H1 (cell line): Measurements from ENCODE around the gene HACE1. TPM values are rescaled to one million over a fixed set of nuclear protein-coding genes. Genes with fewer than 3 reads are reported as not detected.

ENCODE experiments used
- CTCF ChIA-PET: fragments of 300-600 bp; sonication (Branson Sonifier 250); formaldehyde crosslinking; loops from one replicate; lab custom pipeline; 2021; ENCODE audit not compliant: partially characterized antibody; lab: Charles Lee
- POLR2A ChIA-PET: fragments of 300-600 bp; sonication (Branson Sonifier 250); formaldehyde crosslinking; loops from one replicate; lab custom pipeline; 2021; ENCODE audit warnings: inconsistent platforms; ENCODE audit not compliant: partially characterized antibody; lab: Charles Lee
- DNase-seq, 2 experiments: peaks; one replicate each; pipeline versions ENCODE4 v3.0.0 to v3.0.0-alpha.2; 2010 to 2022; ENCODE audit warnings: low spot score in 2 of 2, low read depth in 1 of 2, mixed read lengths in 1 of 2
- FAIRE-seq: peaks from 2 replicates; lab custom pipeline; 2011; peaks lifted over from hg19 to GRCh38; lab: Jason Lieb, UNC
- H2AFZ ChIP-seq: 2 replicates; pipeline ENCODE4 v1.8.1; 2012; ENCODE audit warnings: low read length, inconsistent platforms
- H2AK5ac ChIP-seq: 2 replicates; pipeline ENCODE4 v1.6.1; 2013; ENCODE audit warnings: low read depth, low read length
- H2BK120ac ChIP-seq: replicated peaks from 2 replicates; pipeline ENCODE3; 2013; ENCODE audit warnings: low read depth, low read length, inconsistent platforms
- H2BK12ac ChIP-seq: 2 replicates; pipeline ENCODE4 v1.6.1; 2013; ENCODE audit warnings: low read depth, low read length
- H2BK15ac ChIP-seq: 2 replicates; pipeline ENCODE4 v1.6.1; 2013; ENCODE audit warnings: low read length
- H2BK20ac ChIP-seq: 2 replicates; pipeline ENCODE4 v1.6.1; 2013; ENCODE audit warnings: low read length
- H2BK5ac ChIP-seq: 2 replicates; pipeline ENCODE4 v1.6.1; 2013; ENCODE audit warnings: low read depth, low read length
- H3K14ac ChIP-seq: 2 replicates; pipeline ENCODE4 v1.6.1; 2013; ENCODE audit warnings: inconsistent platforms; ENCODE audit not compliant: insufficient read length
- H3K18ac ChIP-seq: 2 replicates; pipeline ENCODE4 v1.6.1; 2013; ENCODE audit warnings: low read length; ENCODE audit errors: extremely low read depth
- H3K23ac ChIP-seq: 2 replicates; pipeline ENCODE4 v1.6.1; 2013; ENCODE audit warnings: inconsistent platforms; ENCODE audit not compliant: insufficient read length
- H3K23me2 ChIP-seq: 2 replicates; pipeline ENCODE4 v1.6.1; 2013; ENCODE audit warnings: low read depth, low read length
- H3K27ac ChIP-seq: 2 replicates; pipeline ENCODE4 v1.6.1; 2011; ENCODE audit warnings: low read depth, low read length, inconsistent platforms
- H3K27me3 ChIP-seq, 4 experiments: replicated peaks in 1 of 4; 1 replicate in 1 of 4; 2 replicates in 3 of 4; pipeline versions ENCODE4 v1.6.1 to v1.8.1; 2011 to 2013; ENCODE audit warnings: low read length in 3 of 4, mild to moderate bottlenecking in 3 of 4, inconsistent platforms in 2 of 4, mixed read lengths in 2 of 4, moderate library complexity in 1 of 4; ENCODE audit not compliant: control insufficient read depth in 3 of 4, insufficient read depth in 3 of 4; ENCODE audit errors: extremely low read depth in 1 of 4
- H3K36me3 ChIP-seq, 4 experiments: 2 replicates each; pipeline versions ENCODE4 v1.6.1 to v1.8.1; 2011 to 2013; ENCODE audit warnings: mild to moderate bottlenecking in 4 of 4, low read length in 3 of 4, moderate library complexity in 2 of 4, control low read depth in 1 of 4, inconsistent platforms in 1 of 4; ENCODE audit not compliant: insufficient read depth in 4 of 4, control insufficient read depth in 2 of 4
- H3K4ac ChIP-seq: replicated peaks from 2 replicates; pipeline ENCODE3; 2013; ENCODE audit warnings: low read length, low read depth, mixed read lengths, inconsistent platforms; ENCODE audit not compliant: insufficient read length
- H3K4me1 ChIP-seq, 4 experiments: replicated peaks in 1 of 4; 1 replicate in 1 of 4; 2 replicates in 3 of 4; pipeline versions ENCODE4 v1.6.1 to v1.8.1; 2011 to 2013; ENCODE audit warnings: low read length in 3 of 4, inconsistent platforms in 2 of 4, mixed read lengths in 1 of 4; ENCODE audit not compliant: insufficient read depth in 4 of 4, control insufficient read depth in 3 of 4
- H3K4me2 ChIP-seq, 2 experiments: 2 replicates each; pipeline versions ENCODE4 v1.6.1 to v1.8.1; 2011 to 2013; ENCODE audit warnings: low read depth in 2 of 2, low read length in 2 of 2, control low read depth in 1 of 2, inconsistent platforms in 1 of 2, mild to moderate bottlenecking in 1 of 2; ENCODE audit not compliant: insufficient read depth in 1 of 2
- H3K4me3 ChIP-seq, 4 experiments: fragments of 200-600, 300-600 bp in 1 of 4; sonication (generic), shearing (Covaris generic), sonication (Bioruptor Twin) in 1 of 4; 2 replicates each; pipeline versions ENCODE4 v1.5.1 to v1.8.1; 2011 to 2016; ENCODE audit warnings: low read length in 4 of 4, low read depth in 3 of 4, control low read depth in 2 of 4, inconsistent platforms in 2 of 4, mild to moderate bottlenecking in 2 of 4, mixed read lengths in 1 of 4, moderate library complexity in 1 of 4; ENCODE audit not compliant: insufficient read depth in 2 of 4; ENCODE audit errors: extremely low read depth in 1 of 4
- H3K56ac ChIP-seq: replicated peaks from 2 replicates; pipeline ENCODE3; 2013; ENCODE audit warnings: low read depth, mild to moderate bottlenecking, mixed read lengths, low read length, inconsistent platforms; ENCODE audit not compliant: insufficient read length
- H3K79me1 ChIP-seq: 2 replicates; pipeline ENCODE4 v1.6.1; 2013; ENCODE audit warnings: low read depth, low read length, control low read depth
- H3K79me2 ChIP-seq, 2 experiments: 2 replicates each; pipeline versions ENCODE4 v1.6.1 to v1.8.1; 2012 to 2013; ENCODE audit warnings: low read length in 2 of 2, mild to moderate bottlenecking in 2 of 2, inconsistent platforms in 1 of 2; ENCODE audit not compliant: insufficient read depth in 2 of 2, control insufficient read depth in 1 of 2
- H3K9ac ChIP-seq, 4 experiments: replicated peaks in 1 of 4; 1 replicate in 1 of 4; 2 replicates in 3 of 4; pipeline versions ENCODE4 v1.6.1 to v1.8.1; 2011 to 2013; ENCODE audit warnings: low read depth in 3 of 4, low read length in 3 of 4, control low read depth in 2 of 4, mild to moderate bottlenecking in 2 of 4, moderate library complexity in 2 of 4, inconsistent platforms in 1 of 4; ENCODE audit errors: extremely low read depth in 1 of 4
- H3K9me3 ChIP-seq, 2 experiments: 2 replicates each; pipeline versions ENCODE4 v1.6.1 to v1.8.1; 2012 to 2013; ENCODE audit warnings: mild to moderate bottlenecking in 2 of 2, moderate library complexity in 2 of 2, control low read depth in 1 of 2, inconsistent platforms in 1 of 2, low read depth in 1 of 2, low read length in 1 of 2, mixed read lengths in 1 of 2; ENCODE audit not compliant: insufficient read depth in 2 of 2
- H4K20me1 ChIP-seq, 2 experiments: replicated peaks in 1 of 2; 2 replicates each; pipeline versions ENCODE3 to v1.8.1; 2011 to 2013; ENCODE audit warnings: inconsistent platforms in 2 of 2, low read length in 2 of 2, mild to moderate bottlenecking in 1 of 2; ENCODE audit not compliant: insufficient read depth in 2 of 2, control insufficient read depth in 1 of 2
- H4K5ac ChIP-seq: 2 replicates; pipeline ENCODE4 v1.6.1; 2013; ENCODE audit warnings: low read length, low read depth, mixed read lengths, inconsistent platforms; ENCODE audit not compliant: insufficient read length
- H4K8ac ChIP-seq: 2 replicates; pipeline ENCODE4 v1.8.0; 2013; ENCODE audit warnings: mild to moderate bottlenecking, moderate library complexity, low read length, inconsistent platforms; ENCODE audit not compliant: insufficient read depth; ENCODE audit errors: extremely low read depth
- H4K91ac ChIP-seq: replicated peaks from 2 replicates; pipeline ENCODE3; 2013; ENCODE audit warnings: low read length, mixed read lengths, inconsistent platforms; ENCODE audit not compliant: insufficient read length
- CEBPB ChIP-seq: IDR thresholded peaks from 2 replicates; pipeline ENCODE4 v1.6.1; 2012; ENCODE audit warnings: low read depth, low read length
- HDAC2 ChIP-seq, 2 experiments: fragments of 300-600 bp in 1 of 2; sonication (generic) in 1 of 2; IDR thresholded peaks; 2 replicates each; pipeline ENCODE4 v1.6.1; 2011 to 2012; ENCODE audit warnings: low read depth in 2 of 2, low read length in 2 of 2, mild to moderate bottlenecking in 2 of 2, moderate library complexity in 2 of 2, borderline replicate concordance in 1 of 2, inconsistent platforms in 1 of 2
- JUN ChIP-seq: IDR thresholded peaks from 2 replicates; pipeline ENCODE4 v1.6.1; 2011; ENCODE audit warnings: low read depth, mild to moderate bottlenecking, improper control_type of control experiment, low read length
- KDM4A ChIP-seq: IDR thresholded peaks from one replicate; pipeline ENCODE4 v1.7.1; 2012; ENCODE audit warnings: low read depth, mild to moderate bottlenecking, moderate library complexity, low read length, inconsistent platforms; ENCODE audit not compliant: severe bottlenecking
- POU5F1 ChIP-seq: IDR thresholded peaks from 2 replicates; pipeline ENCODE4 v1.6.1; 2011; ENCODE audit warnings: low read depth, mild to moderate bottlenecking, low read length, moderate library complexity
- RFX5 ChIP-seq: IDR thresholded peaks from 2 replicates; pipeline ENCODE4 v1.6.1; 2011; ENCODE audit warnings: low read depth, low read length, improper control_type of control experiment, borderline replicate concordance
- RXRA ChIP-seq: IDR thresholded peaks from 2 replicates; pipeline ENCODE4 v1.6.1; 2011; ENCODE audit warnings: low read depth, mild to moderate bottlenecking, low read length, moderate library complexity; ENCODE audit not compliant: insufficient read depth
- SIRT6 ChIP-seq: IDR thresholded peaks from one replicate; pipeline ENCODE4 v1.7.1; 2012; ENCODE audit warnings: low read length, inconsistent platforms
- SP4 ChIP-seq: IDR thresholded peaks from 2 replicates; pipeline ENCODE4 v1.6.1; 2012; ENCODE audit warnings: low read length, inconsistent platforms
- TAF1 ChIP-seq: IDR thresholded peaks from 2 replicates; pipeline ENCODE4 v1.6.1; 2011; ENCODE audit warnings: mild to moderate bottlenecking, low read depth, low read length
- TAF7 ChIP-seq: optimal IDR thresholded peaks from 2 replicates; pipeline ENCODE3; 2011; ENCODE audit warnings: low read depth, mild to moderate bottlenecking, inconsistent platforms, low read length, moderate library complexity, borderline replicate concordance
- TEAD4 ChIP-seq: IDR thresholded peaks from 2 replicates; pipeline ENCODE4 v1.6.1; 2012; ENCODE audit warnings: low read depth, low read length, inconsistent platforms, mixed read lengths
- WGBS, 2 experiments: shearing (Covaris generic) in 1 of 2; methylation state at CpG; one replicate each; pipeline versions ENCODE4 v1.1.6 to v1.1.7; 2013 to 2015; ENCODE audit warnings: low lambda C conversion rate in 2 of 2, mixed read lengths in 2 of 2, inconsistent platforms in 1 of 2, low coverage in 1 of 2, missing lambda C conversion rate in 1 of 2; ENCODE audit not compliant: insufficient replicate concordance in 2 of 2, insufficient coverage in 1 of 2, insufficient read length in 1 of 2; ENCODE audit errors: extremely low coverage in 1 of 2, missing lambda C conversion rate in 1 of 2; 5-methylcytosine and 5-hydroxymethylcytosine counted together
- polyA plus RNA-seq, 7 experiments: library from polyadenylated mRNA; depleted of rRNA in 3 of 7; stranded (reverse) in 5 of 7; unstranded in 2 of 7; fragments of >200 nt in 5 of 7; fragments of 200-250 nt in 2 of 7; gene quantifications; 1 replicate in 5 of 7; 2 replicates in 1 of 7; 4 replicates in 1 of 7; pipeline versions ENCODE4 v1.2.1 to v1.2.3, GENCODE V29; 2011 to 2013; ENCODE audit warnings: missing spikeins in 2 of 7, mixed read lengths in 2 of 7
- total RNA-seq: library from RNA; stranded (reverse); fragmentation: NEBNext Ultra II Directional; extraction: Animal tissue kit (Norgen Biotek cat#: 25700); gene quantifications from 2 replicates; pipeline ENCODE4 v1.2.1, GENCODE V29; 2021
- TF ChIP-seq, protein P1 (sequence below): IDR thresholded peaks from 2 replicates; pipeline ENCODE4 v1.6.1; 2011; ENCODE audit warnings: low read length, improper control_type of control experiment

Gene HACE1
- total and polyA plus RNA-seq, 2 of the 8 experiments (the other 6 are each of a cell fraction or from before 2014, with no cell fraction given) = 7.1 to 21.3 TPM

DNA sequence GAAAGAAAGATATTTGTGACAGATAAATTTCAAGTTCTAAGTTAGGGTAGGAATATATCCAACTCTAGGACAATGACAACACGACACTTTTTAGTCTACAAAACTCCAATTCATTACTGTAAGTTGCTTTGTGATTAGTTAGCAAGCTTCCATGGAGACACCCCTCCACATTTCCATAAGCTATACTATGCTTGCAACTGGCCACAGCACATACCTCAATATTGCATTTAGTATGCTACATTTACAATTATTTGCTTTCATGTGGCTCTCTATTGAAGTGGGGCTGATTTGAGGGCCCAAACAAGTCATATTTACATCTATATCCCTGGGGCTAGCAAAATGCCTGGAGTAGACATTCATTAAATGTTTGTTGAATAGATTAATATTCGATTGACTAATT lies 129.3 kb downstream of the HACE1 start:
- no peaks in the 10 kb centered on the region for H3K79me1 ChIP-seq
- H3K4me1 ChIP-seq = no peaks in the 10 kb centered on the region
- no peak overlapping the region for H3K14ac ChIP-seq
- no peak overlapping the region for H3K4me3 ChIP-seq
- DNase-seq = no peak
- H3K9ac ChIP-seq = no peak overlapping the region
- no peak overlapping the region for H4K5ac ChIP-seq
- H3K18ac ChIP-seq = no peak overlapping the region
- no peak overlapping the region for H2BK20ac ChIP-seq
- no peaks in the 10 kb centered on the region for H3K36me3 ChIP-seq
- no peak for FAIRE-seq
- TF ChIP-seq SP4 (no peak), RFX5 (no peak), POU5F1 (no peak), JUN (no peak), HDAC2 (IDR thresholded peaks at IDR 0.05; ENCODE audit: borderline replicate concordance in 1 of 2, low read depth in 2 of 2, low read length in 2 of 2) (no peak), TEAD4 (no peak), TAF7 (no peak), TAF1 (no peak), RXRA (no peak), SIRT6 (no peak), CEBPB (no peak), KDM4A (no peak)
- TF ChIP-seq, protein P1, sequence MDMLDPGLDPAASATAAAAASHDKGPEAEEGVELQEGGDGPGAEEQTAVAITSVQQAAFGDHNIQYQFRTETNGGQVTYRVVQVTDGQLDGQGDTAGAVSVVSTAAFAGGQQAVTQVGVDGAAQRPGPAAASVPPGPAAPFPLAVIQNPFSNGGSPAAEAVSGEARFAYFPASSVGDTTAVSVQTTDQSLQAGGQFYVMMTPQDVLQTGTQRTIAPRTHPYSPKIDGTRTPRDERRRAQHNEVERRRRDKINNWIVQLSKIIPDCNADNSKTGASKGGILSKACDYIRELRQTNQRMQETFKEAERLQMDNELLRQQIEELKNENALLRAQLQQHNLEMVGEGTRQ = no peak
- H3K4ac ChIP-seq = no peak overlapping the region
- no peak overlapping the region for H2AK5ac ChIP-seq
- H4K91ac ChIP-seq = no peak overlapping the region
- H3K4me2 ChIP-seq = no peak overlapping the region
- H3K23me2 ChIP-seq = no peaks in the 10 kb centered on the region
- H3K23ac ChIP-seq = no peak overlapping the region
- WGBS, 2 experiments = 94% methylated on average over 2 of the region's 2 CpGs; no CpG with 5 or more reads in 1 of the 2 experiments
- H3K79me2 ChIP-seq = no peaks in the 10 kb centered on the region
- no peak overlapping the region for H2AFZ ChIP-seq
- H3K9me3 ChIP-seq = no peaks in the 10 kb centered on the region
- H4K20me1 ChIP-seq = no peaks in the 10 kb centered on the region
- ChIA-PET CTCF (no interaction called here), POLR2A (no interaction called here)
- H2BK15ac ChIP-seq = no peak overlapping the region
- H3K27me3 ChIP-seq = no peaks in the 10 kb centered on the region
- no peak overlapping the region for H2BK12ac ChIP-seq
- no peak overlapping the region for H2BK120ac ChIP-seq
- H2BK5ac ChIP-seq = no peak overlapping the region
- no peak overlapping the region for H3K56ac ChIP-seq
- no peak overlapping the region for H4K8ac ChIP-seq
- H3K27ac ChIP-seq = no peak overlapping the region
